Hepatocyte (in vitro differentiated cells): ENCODE results near the gene UMAD1.
"Not testable (repeated sequence)": the region's sequence is repeated elsewhere in the genome, so short reads cannot be mapped to it uniquely, and the experiment has no call there.

Source experiments
- CTCF ChIP-seq: fragments of 200-600 bp; sonication (generic); IDR thresholded peaks from 2 replicates; pipeline ENCODE4 v1.5.1; 2016; ENCODE audit warnings: antibody characterized with exemption, mild to moderate bottlenecking; ENCODE audit not compliant: poor library complexity
- EZH2 ChIP-seq: fragments of 200-600 bp; sonication (generic); IDR thresholded peaks from 2 replicates; pipeline ENCODE4 v1.6.1; 2016; ENCODE audit warnings: antibody characterized with exemption, mild to moderate bottlenecking, borderline replicate concordance
- EZH2phosphoT487 ChIP-seq: fragments of 200-600 bp; sonication (generic); IDR thresholded peaks from one replicate; pipeline ENCODE4 v1.6.1; 2018; ENCODE audit warnings: antibody characterized with exemption, mild to moderate bottlenecking, low read depth, moderate library complexity; ENCODE audit not compliant: unreplicated experiment, severe bottlenecking

DNA sequence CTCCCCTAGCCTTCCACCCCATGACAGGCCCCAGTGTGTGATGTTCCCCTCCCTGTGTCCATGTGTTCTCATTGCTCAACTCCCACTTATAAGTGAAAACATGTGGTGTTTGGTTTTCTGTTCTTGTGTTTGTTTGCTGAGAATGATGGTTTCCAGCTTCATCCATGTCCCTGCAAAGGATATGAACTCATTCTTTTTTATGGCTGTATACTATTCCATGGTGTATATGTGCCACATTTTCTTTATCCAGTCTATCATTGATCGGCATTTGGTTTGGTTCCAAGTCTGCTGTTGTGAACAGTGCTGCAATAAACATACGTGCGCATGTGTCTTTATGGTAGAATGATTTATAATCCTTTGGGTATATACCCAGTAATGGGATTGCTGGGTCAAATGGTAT, 15.9 kb downstream of the UMAD1 start:
- TF ChIP-seq CTCF, EZH2phosphoT487, EZH2: not testable (repeated sequence)
